ENCODE results near the gene ZNF69. TPM values are rescaled to one million over a fixed set of nuclear protein-coding genes. Genes with fewer than 3 reads are reported as not detected.

The ZNF69 gene
- total and polyA plus RNA-seq, 3 donors (not counting 1 experiment from before 2014, with no cell fraction given), result 0.36 to 8.5 (median 3.4) TPM

Other genes starting within 250 kb of the ZNF69 start
- 1 to 10 TPM; 2.8 to 9.5 TPM for gene ZNF823, start 148.8 kb upstream of the ZNF69 start, total RNA-seq
- 2.4 TPM for gene ZNF823, start 148.8 kb upstream of the ZNF69 start, polyA plus RNA-seq
- gene ZNF441, start 120.8 kb upstream of the ZNF69 start, total RNA-seq, result 1 to 10 TPM; 3.1 to 6.7 TPM
- gene ZNF441, start 120.8 kb upstream of the ZNF69 start, polyA plus RNA-seq, result 0.86 TPM
- 1 to 10 TPM; 1.4 to 1.5 TPM for gene ZNF491, start 89.3 kb upstream of the ZNF69 start, total RNA-seq
- 0.08 TPM for gene ZNF491, start 89.3 kb upstream of the ZNF69 start, polyA plus RNA-seq
- gene ZNF440, start 73.5 kb upstream of the ZNF69 start, total RNA-seq, result 10 to 100 TPM in 1 of 2 donors, 1 to 10 TPM in 1; 8.3 to 10.4 TPM
- 2.3 TPM for gene ZNF440, start 73.5 kb upstream of the ZNF69 start, polyA plus RNA-seq
- gene ZNF439, start 39.1 kb upstream of the ZNF69 start, total RNA-seq, result 1 to 10 TPM in 1 of 2 donors, under 1 TPM in 1; 0.26 to 3.3 TPM
- 0.12 TPM for gene ZNF439, start 39.1 kb upstream of the ZNF69 start, polyA plus RNA-seq
- gene ZNF700, start 37.3 kb downstream of the ZNF69 start, total RNA-seq, result 10 to 100 TPM in 1 of 2 donors, 1 to 10 TPM in 1; 8.2 to 10.4 TPM
- 3.1 TPM for gene ZNF700, start 37.3 kb downstream of the ZNF69 start, polyA plus RNA-seq
- gene ZNF763, start 77.3 kb downstream of the ZNF69 start, total RNA-seq, result 1 to 10 TPM; 1.6 to 2.0 TPM
- gene ZNF763, start 77.3 kb downstream of the ZNF69 start, polyA plus RNA-seq, result 0.57 TPM
- gene ZNF433, start 147.9 kb downstream of the ZNF69 start, total RNA-seq, result 1 to 10 TPM; 2.7 to 4.5 TPM
- gene ZNF433, start 147.9 kb downstream of the ZNF69 start, polyA plus RNA-seq, result 0.46 TPM
- under 1 TPM; 0.17 to 0.24 TPM for gene ZNF878, start 165.2 kb downstream of the ZNF69 start, total RNA-seq
- gene ZNF878, start 165.2 kb downstream of the ZNF69 start, polyA plus RNA-seq, result 0.05 TPM
- gene ZNF844, start 176.9 kb downstream of the ZNF69 start, total RNA-seq, result 1 to 10 TPM; 1.0 to 4.2 TPM
- 0.06 TPM for gene ZNF844, start 176.9 kb downstream of the ZNF69 start, polyA plus RNA-seq